Liver (tissue), 9 donors: ENCODE data around the gene TNFRSF8. TPM values are rescaled to one million over a fixed set of nuclear protein-coding genes. Genes with fewer than 3 reads are reported as not detected.
A peak's percentile ranks its signal among the peaks of the same experiment; 100 is the strongest.

Source experiments
- DNase-seq: peaks from one replicate; pipeline ENCODE4 v3.0.0-alpha.2; 2017; ENCODE audit warnings: low spot score
- H3K27ac ChIP-seq, 2 donors: one replicate each; pipeline ENCODE4 v1.7.0; 2013; ENCODE audit warnings: inconsistent platforms in 2 of 2, low read length in 2 of 2, control low read depth in 1 of 2, low read depth in 1 of 2, mild to moderate bottlenecking in 1 of 2
- H3K27me3 ChIP-seq, 4 donors: one replicate each; pipeline versions ENCODE4 v1.6.1 to v1.7.0; 2013; ENCODE audit warnings: low read length in 3 of 4, inconsistent platforms in 1 of 4, mild to moderate bottlenecking in 1 of 4, moderate library complexity in 1 of 4; ENCODE audit not compliant: control insufficient read depth in 4 of 4, insufficient read depth in 4 of 4
- H3K36me3 ChIP-seq, 4 donors: one replicate each; pipeline versions ENCODE4 v1.6.1 to v1.7.0; 2013; ENCODE audit warnings: low read length in 3 of 4, mild to moderate bottlenecking in 3 of 4, low read depth in 1 of 4, moderate library complexity in 1 of 4; ENCODE audit not compliant: control insufficient read depth in 4 of 4, insufficient read depth in 3 of 4
- H3K4me1 ChIP-seq, 4 donors: one replicate each; pipeline versions ENCODE4 v1.6.1 to v1.7.0; 2013; ENCODE audit warnings: low read length in 3 of 4, mild to moderate bottlenecking in 3 of 4, moderate library complexity in 1 of 4; ENCODE audit not compliant: control insufficient read depth in 4 of 4, insufficient read depth in 4 of 4
- H3K4me3 ChIP-seq, 3 donors: one replicate each; pipeline versions ENCODE4 v1.6.1 to v1.7.0; 2013; ENCODE audit warnings: low read length in 3 of 3, control low read depth in 1 of 3, low read depth in 1 of 3, mild to moderate bottlenecking in 1 of 3
- H3K9ac ChIP-seq, 2 donors: one replicate each; pipeline ENCODE4 v1.7.0; 2013; ENCODE audit warnings: low read length in 2 of 2, mild to moderate bottlenecking in 2 of 2, moderate library complexity in 2 of 2, control low read depth in 1 of 2, low read depth in 1 of 2
- H3K9me3 ChIP-seq, 4 donors: one replicate each; pipeline versions ENCODE4 v1.6.1 to v1.7.0; 2013; ENCODE audit warnings: low read length in 3 of 4; ENCODE audit not compliant: control insufficient read depth in 4 of 4
- EGR1 ChIP-seq, 2 donors: IDR thresholded peaks; 2 replicates each; pipeline ENCODE4 v1.6.1; 2016 to 2018; ENCODE audit warnings: antibody characterized with exemption in 2 of 2, low read depth in 2 of 2
- FOXA1 ChIP-seq: IDR thresholded peaks from 2 replicates; pipeline ENCODE4 v1.6.1; 2016; ENCODE audit warnings: antibody characterized with exemption
- FOXA2 ChIP-seq: IDR thresholded peaks from 2 replicates; pipeline ENCODE4 v1.6.1; 2016; ENCODE audit warnings: antibody characterized with exemption
- GABPA ChIP-seq, 2 donors: IDR thresholded peaks in 1 of 2; conservative IDR thresholded peaks in 1 of 2; 2 replicates each; pipeline ENCODE4 v1.6.1; 2016; ENCODE audit warnings: antibody characterized with exemption in 2 of 2, mild to moderate bottlenecking in 1 of 2, moderate library complexity in 1 of 2
- HNF4A ChIP-seq, 2 donors: conservative IDR thresholded peaks; 2 replicates each; pipeline ENCODE4 v1.6.1; 2016; ENCODE audit warnings: antibody characterized with exemption in 2 of 2, mild to moderate bottlenecking in 2 of 2
- HNF4G ChIP-seq: IDR thresholded peaks from 2 replicates; pipeline ENCODE4 v1.6.1; 2016; ENCODE audit warnings: antibody characterized with exemption
- NR2F2 ChIP-seq: IDR thresholded peaks from 2 replicates; pipeline ENCODE4 v1.6.1; 2016; ENCODE audit warnings: antibody characterized with exemption
- RAD21 ChIP-seq, 2 donors: IDR thresholded peaks; 2 replicates each; pipeline ENCODE4 v1.6.1; 2016; ENCODE audit warnings: antibody characterized with exemption in 2 of 2, mild to moderate bottlenecking in 2 of 2
- RXRA ChIP-seq, 2 donors: IDR thresholded peaks; 2 replicates each; pipeline ENCODE4 v1.6.1; 2017 to 2018; ENCODE audit warnings: antibody characterized with exemption in 2 of 2, mild to moderate bottlenecking in 1 of 2
- SP1 ChIP-seq: IDR thresholded peaks from 2 replicates; pipeline ENCODE4 v1.6.1; 2018; ENCODE audit warnings: antibody characterized with exemption, mild to moderate bottlenecking
- YY1 ChIP-seq: IDR thresholded peaks from 2 replicates; pipeline ENCODE4 v1.6.1; 2016; ENCODE audit warnings: antibody characterized with exemption, mild to moderate bottlenecking
- WGBS: extraction: QIAGEN DNeasy Blood & Tissue Kit; methylation state at CpG from one replicate; pipeline ENCODE4 v1.1.7; 2013; 5-methylcytosine and 5-hydroxymethylcytosine counted together
- polyA plus RNA-seq, 2 donors: library from polyadenylated mRNA; stranded (reverse) in 1 of 2; unstranded in 1 of 2; fragments of 200-250 nt in 1 of 2; fragments of >200 nt in 1 of 2; fragmentation: Nextera tagmentation in 1 of 2; extraction: Ambion mirVana in 1 of 2; gene quantifications; one replicate each; pipeline versions ENCODE4 v1.2.1 to v1.2.3, GENCODE V29; 2013 to 2015
- total RNA-seq, 2 donors: library from RNA; depleted of rRNA; stranded (reverse); fragments of >200 nt; gene quantifications; one replicate each; pipeline ENCODE4 v1.2.3, GENCODE V29; 2014
- TF ChIP-seq, protein P1 (sequence below): fragments of 150-350 bp; IDR thresholded peaks from 2 replicates; pipeline ENCODE4 v1.5.1; 2017; ENCODE audit warnings: improper control_type of control experiment, low read depth, low read length; ENCODE audit not compliant: missing input control
- TF ChIP-seq, protein P2 (sequence below): IDR thresholded peaks from 2 replicates; pipeline ENCODE4 v1.6.1; 2016; ENCODE audit warnings: antibody characterized with exemption
- TF ChIP-seq, protein P3 (sequence below): IDR thresholded peaks from 2 replicates; pipeline ENCODE4 v1.6.1; 2016; ENCODE audit warnings: antibody characterized with exemption
- TF ChIP-seq, protein P4 (sequence below): IDR thresholded peaks from 2 replicates; pipeline ENCODE4 v1.6.1; 2016; ENCODE audit warnings: antibody characterized with exemption, mild to moderate bottlenecking
- donor health status: healthy.
- donor health status: healthy.
- donor health status: healthy.
- donor health status: healthy.
- donor health status: healthy.

The TNFRSF8 gene
- total and polyA plus RNA-seq, 4 donors, result 0.08 to 0.19 (median 0.12) TPM

DNA sequence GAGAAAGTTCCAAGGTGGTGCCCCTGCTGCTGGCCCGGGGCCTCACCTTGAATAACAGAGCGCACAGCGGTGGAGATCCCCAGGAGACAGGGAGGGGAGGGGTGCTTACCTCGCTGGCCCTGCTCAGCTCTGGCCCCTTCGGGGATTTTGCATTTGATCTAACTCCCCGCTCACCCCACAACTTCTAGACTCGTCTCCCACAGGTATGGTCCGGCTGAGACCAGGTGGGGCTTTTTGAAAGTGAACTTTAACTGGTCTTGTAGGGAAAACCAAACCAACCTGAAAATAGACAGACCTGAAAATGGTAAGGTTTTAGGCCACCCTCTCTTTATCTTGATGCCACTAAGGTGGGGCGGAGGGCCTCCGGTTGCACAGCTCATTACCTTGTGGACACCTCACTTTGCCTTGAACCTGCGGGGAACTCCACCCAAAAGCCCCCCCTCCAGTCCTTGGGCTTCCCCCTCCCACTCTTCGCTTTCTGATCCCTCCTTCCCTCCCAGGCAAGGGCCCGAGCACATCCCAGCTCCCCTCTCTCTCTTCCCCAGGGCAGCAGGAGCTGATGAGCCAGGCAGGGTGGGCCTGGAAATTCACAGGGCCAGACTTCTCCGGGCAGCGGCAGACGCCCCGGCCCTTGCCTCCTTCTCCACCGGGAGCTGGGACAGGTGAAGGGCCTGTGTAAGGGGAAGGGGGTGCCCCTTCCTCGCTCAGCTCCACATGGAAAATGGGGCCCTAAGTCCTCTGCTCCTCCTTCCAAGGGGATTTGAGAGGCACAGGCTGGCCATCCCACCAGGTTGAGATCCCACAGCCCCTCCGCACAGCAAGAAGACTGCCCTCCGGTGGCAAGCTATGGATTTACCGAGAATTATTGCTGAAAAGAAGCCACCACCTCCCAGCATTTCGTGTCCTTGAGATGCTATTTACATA lies 16.1 kb downstream of the TNFRSF8 start:
- H3K4me1 ChIP-seq, result no peaks in the 10 kb centered on the region
- TF ChIP-seq, protein P1, sequence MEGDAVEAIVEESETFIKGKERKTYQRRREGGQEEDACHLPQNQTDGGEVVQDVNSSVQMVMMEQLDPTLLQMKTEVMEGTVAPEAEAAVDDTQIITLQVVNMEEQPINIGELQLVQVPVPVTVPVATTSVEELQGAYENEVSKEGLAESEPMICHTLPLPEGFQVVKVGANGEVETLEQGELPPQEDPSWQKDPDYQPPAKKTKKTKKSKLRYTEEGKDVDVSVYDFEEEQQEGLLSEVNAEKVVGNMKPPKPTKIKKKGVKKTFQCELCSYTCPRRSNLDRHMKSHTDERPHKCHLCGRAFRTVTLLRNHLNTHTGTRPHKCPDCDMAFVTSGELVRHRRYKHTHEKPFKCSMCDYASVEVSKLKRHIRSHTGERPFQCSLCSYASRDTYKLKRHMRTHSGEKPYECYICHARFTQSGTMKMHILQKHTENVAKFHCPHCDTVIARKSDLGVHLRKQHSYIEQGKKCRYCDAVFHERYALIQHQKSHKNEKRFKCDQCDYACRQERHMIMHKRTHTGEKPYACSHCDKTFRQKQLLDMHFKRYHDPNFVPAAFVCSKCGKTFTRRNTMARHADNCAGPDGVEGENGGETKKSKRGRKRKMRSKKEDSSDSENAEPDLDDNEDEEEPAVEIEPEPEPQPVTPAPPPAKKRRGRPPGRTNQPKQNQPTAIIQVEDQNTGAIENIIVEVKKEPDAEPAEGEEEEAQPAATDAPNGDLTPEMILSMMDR, result peak; percentile 31
- TF ChIP-seq HNF4G, result no peak
- TF ChIP-seq RAD21 (IDR thresholded peaks at IDR 0.05), result peak; percentile 32 to 62
- WGBS, result 45% methylated on average over 23 of the region's 23 CpGs
- no peak overlapping the region for H3K4me3 ChIP-seq
- H3K9ac ChIP-seq, result no peak overlapping the region
- peaks cover 0 to 2% (median under 1%) of the 10 kb centered on the region in 4 donors for H3K9me3 ChIP-seq
- no peak overlapping the region for H3K27ac ChIP-seq
- H3K36me3 ChIP-seq, result no peaks in the 10 kb centered on the region
- no peaks in the 10 kb centered on the region for H3K27me3 ChIP-seq
- DNase-seq, result peak; percentile 38

DNA sequence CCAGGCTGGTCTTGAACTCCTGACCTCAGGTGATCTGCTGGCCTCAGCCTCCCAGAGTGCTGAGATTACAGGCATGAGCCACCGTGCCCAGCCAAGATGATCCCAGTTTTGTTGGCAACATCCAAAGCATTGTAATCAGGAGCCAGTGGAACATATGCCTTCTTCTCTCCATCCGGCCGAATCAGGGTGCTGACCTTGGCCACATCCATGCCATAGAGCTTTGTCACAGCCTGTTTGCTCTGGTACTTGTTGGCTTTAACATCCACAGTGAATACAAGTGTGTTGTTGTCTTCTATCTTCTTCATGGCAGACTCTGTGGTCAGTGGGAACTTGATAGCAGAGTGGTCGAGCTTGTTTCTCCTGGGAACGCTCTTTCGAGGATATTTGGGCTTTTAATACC lies 17.1 kb downstream of the TNFRSF8 start:
- 74% methylated on average over 6 of the region's 6 CpGs for WGBS
- H3K9ac ChIP-seq, result no peak overlapping the region
- H3K4me1 ChIP-seq, result no peaks in the 10 kb centered on the region
- no peak overlapping the region for H3K27ac ChIP-seq
- no peak for DNase-seq
- no peak overlapping the region for H3K4me3 ChIP-seq
- H3K27me3 ChIP-seq, result no peaks in the 10 kb centered on the region
- no peak for TF ChIP-seq RXRA (IDR thresholded peaks at IDR 0.05)
- TF ChIP-seq YY1, result no peak
- TF ChIP-seq FOXA2, result no peak
- peaks cover 0 to 2% (median under 1%) of the 10 kb centered on the region in 4 donors for H3K9me3 ChIP-seq
- H3K36me3 ChIP-seq, result no peaks in the 10 kb centered on the region

DNA sequence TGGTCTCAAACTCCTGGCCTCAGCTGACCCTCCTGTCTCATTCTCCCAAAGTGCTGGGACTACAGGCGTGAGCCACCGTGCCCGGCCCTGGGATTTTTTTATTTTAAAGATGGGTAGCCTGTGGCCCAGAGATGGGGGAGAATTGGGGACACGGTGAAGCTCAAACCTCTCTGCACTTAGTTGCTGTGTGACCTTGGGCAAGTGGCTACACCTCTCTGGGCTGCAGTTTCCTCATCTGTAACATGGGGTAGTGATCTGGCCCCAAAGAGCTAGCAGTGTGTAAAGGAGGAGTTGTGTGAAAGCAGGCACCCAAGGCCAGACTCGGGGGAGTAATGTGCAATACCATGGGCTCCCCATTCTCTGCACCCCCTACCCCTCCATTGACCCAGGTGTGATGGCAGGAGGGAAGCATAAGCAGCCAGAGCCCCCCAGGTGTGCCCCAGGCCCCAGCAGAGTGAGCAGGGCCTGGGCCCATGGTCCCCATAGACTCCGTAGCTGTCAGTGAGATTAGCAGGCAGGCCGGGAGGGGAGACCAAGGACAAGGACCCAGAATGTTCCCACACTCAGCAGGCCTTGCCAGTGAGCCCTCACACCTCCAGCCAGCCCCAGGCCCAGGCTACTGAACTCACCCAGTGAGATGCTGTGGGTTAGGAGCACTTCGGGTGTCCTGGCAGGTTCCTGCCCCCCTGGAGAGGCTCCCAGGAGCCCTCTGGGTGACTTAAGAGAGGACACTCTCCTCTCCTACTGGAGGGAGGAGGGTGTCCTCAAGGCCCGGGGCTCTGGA lies 17.9 kb downstream of the TNFRSF8 start:
- H3K27ac ChIP-seq, result no peak overlapping the region
- no peak overlapping the region for H3K9ac ChIP-seq
- H3K4me3 ChIP-seq, result no peak overlapping the region
- H3K36me3 ChIP-seq, result no peaks in the 10 kb centered on the region
- WGBS, result 94% methylated on average over 9 of the region's 9 CpGs
- no peaks in the 10 kb centered on the region for H3K4me1 ChIP-seq
- peaks cover 0 to 2% (median under 1%) of the 10 kb centered on the region in 4 donors for H3K9me3 ChIP-seq
- H3K27me3 ChIP-seq, result no peaks in the 10 kb centered on the region
- DNase-seq, result no peak
- TF ChIP-seq, protein P2, sequence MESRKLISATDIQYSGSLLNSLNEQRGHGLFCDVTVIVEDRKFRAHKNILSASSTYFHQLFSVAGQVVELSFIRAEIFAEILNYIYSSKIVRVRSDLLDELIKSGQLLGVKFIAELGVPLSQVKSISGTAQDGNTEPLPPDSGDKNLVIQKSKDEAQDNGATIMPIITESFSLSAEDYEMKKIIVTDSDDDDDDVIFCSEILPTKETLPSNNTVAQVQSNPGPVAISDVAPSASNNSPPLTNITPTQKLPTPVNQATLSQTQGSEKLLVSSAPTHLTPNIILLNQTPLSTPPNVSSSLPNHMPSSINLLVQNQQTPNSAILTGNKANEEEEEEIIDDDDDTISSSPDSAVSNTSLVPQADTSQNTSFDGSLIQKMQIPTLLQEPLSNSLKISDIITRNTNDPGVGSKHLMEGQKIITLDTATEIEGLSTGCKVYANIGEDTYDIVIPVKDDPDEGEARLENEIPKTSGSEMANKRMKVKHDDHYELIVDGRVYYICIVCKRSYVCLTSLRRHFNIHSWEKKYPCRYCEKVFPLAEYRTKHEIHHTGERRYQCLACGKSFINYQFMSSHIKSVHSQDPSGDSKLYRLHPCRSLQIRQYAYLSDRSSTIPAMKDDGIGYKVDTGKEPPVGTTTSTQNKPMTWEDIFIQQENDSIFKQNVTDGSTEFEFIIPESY, result no peak
- TF ChIP-seq SP1 (no peak), FOXA1 (no peak), HNF4G (no peak), NR2F2 (no peak), EGR1 (IDR thresholded peaks at IDR 0.05; ENCODE audit: low read depth in 2 of 2) (no peak), GABPA (IDR thresholded peaks at IDR 0.05 in 1 of 2, conservative IDR thresholded peaks at IDR 0.05 in 1 of 2) (no peak), HNF4A (conservative IDR thresholded peaks at IDR 0.05) (no peak), FOXA2 (no peak), YY1 (no peak)
- TF ChIP-seq, protein P1, result no peak
- TF ChIP-seq, protein P3, sequence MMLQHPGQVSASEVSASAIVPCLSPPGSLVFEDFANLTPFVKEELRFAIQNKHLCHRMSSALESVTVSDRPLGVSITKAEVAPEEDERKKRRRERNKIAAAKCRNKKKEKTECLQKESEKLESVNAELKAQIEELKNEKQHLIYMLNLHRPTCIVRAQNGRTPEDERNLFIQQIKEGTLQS, result no peak
- TF ChIP-seq, protein P4, sequence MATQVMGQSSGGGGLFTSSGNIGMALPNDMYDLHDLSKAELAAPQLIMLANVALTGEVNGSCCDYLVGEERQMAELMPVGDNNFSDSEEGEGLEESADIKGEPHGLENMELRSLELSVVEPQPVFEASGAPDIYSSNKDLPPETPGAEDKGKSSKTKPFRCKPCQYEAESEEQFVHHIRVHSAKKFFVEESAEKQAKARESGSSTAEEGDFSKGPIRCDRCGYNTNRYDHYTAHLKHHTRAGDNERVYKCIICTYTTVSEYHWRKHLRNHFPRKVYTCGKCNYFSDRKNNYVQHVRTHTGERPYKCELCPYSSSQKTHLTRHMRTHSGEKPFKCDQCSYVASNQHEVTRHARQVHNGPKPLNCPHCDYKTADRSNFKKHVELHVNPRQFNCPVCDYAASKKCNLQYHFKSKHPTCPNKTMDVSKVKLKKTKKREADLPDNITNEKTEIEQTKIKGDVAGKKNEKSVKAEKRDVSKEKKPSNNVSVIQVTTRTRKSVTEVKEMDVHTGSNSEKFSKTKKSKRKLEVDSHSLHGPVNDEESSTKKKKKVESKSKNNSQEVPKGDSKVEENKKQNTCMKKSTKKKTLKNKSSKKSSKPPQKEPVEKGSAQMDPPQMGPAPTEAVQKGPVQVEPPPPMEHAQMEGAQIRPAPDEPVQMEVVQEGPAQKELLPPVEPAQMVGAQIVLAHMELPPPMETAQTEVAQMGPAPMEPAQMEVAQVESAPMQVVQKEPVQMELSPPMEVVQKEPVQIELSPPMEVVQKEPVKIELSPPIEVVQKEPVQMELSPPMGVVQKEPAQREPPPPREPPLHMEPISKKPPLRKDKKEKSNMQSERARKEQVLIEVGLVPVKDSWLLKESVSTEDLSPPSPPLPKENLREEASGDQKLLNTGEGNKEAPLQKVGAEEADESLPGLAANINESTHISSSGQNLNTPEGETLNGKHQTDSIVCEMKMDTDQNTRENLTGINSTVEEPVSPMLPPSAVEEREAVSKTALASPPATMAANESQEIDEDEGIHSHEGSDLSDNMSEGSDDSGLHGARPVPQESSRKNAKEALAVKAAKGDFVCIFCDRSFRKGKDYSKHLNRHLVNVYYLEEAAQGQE, result no peak
